K562 (cell line): ENCODE results near the gene ARHGAP26. TPM values are rescaled to one million over a fixed set of nuclear protein-coding genes. Genes with fewer than 3 reads are reported as not detected.

ENCODE experiments used
- CBX8 ChIP-seq: fragments of 200-600 bp; sonication (generic); IDR thresholded peaks from 2 replicates; pipeline ENCODE4 v1.6.1; 2012; ENCODE audit warnings: borderline replicate concordance, mixed run types, low read depth, mild to moderate bottlenecking, moderate library complexity, mixed read lengths, low read length, control low read depth, inconsistent platforms; ENCODE audit not compliant: poor library complexity, severe bottlenecking; ENCODE audit errors: extremely low read depth
- CCNT2 ChIP-seq: IDR thresholded peaks from 2 replicates; pipeline ENCODE4 v1.6.1; 2011; ENCODE audit warnings: borderline replicate concordance, low read depth, mild to moderate bottlenecking, moderate library complexity, mixed read lengths, low read length; ENCODE audit not compliant: insufficient read length; ENCODE audit errors: extremely low read depth
- CEBPB ChIP-seq: fragments of 450-650 bp; IDR thresholded peaks from 2 replicates; pipeline ENCODE4 v1.6.1; 2016; ENCODE audit warnings: missing genetic modification characterization, missing compliant biosample characterization
- CHCHD3 ChIP-seq: fragments of 250-450 bp; sonication (Bioruptor Pico); IDR thresholded peaks from 2 replicates; pipeline ENCODE4 v2.1.2; 2022; ENCODE audit warnings: mild to moderate bottlenecking
- ESRRB ChIP-seq: fragments of 250-450 bp; sonication (Bioruptor Pico); IDR thresholded peaks from 2 replicates; pipeline ENCODE4 v1.5.0; 2020; ENCODE audit warnings: mild to moderate bottlenecking, moderate library complexity, borderline replicate concordance
- JUNB ChIP-seq: fragments of 450-650 bp; formaldehyde crosslinking; conservative IDR thresholded peaks from 2 replicates; pipeline ENCODE4 v1.4.0; 2020; ENCODE audit warnings: mild to moderate bottlenecking
- MECOM ChIP-seq: fragments of 250-450 bp; sonication (Bioruptor Pico); IDR thresholded peaks from 2 replicates; pipeline ENCODE4 v1.8.0; 2022; ENCODE audit warnings: inconsistent platforms
- MEF2D ChIP-seq: conservative IDR thresholded peaks from 2 replicates; pipeline ENCODE4 v1.6.1; 2016; ENCODE audit warnings: low read depth, missing genetic modification characterization, missing compliant biosample characterization
- MTA1 ChIP-seq: fragments of 450-650 bp; IDR thresholded peaks from 2 replicates; pipeline ENCODE4 v1.6.1; 2017; ENCODE audit warnings: borderline replicate concordance
- MYC ChIP-seq, 2 experiments: fragments of 250-450 bp in 1 of 2; sonication (Bioruptor Pico) in 1 of 2; IDR thresholded peaks; 2 replicates each; pipeline versions ENCODE4 v1.5.1 to v1.6.1; 2012 to 2021; ENCODE audit warnings: low read depth in 2 of 2, borderline replicate concordance in 1 of 2, improper control_type of control experiment in 1 of 2, low read length in 1 of 2, mild to moderate bottlenecking in 1 of 2, moderate library complexity in 1 of 2
- NCOA6 ChIP-seq: fragments of 450-650 bp; IDR thresholded peaks from 2 replicates; pipeline ENCODE4 v1.6.1; 2017; ENCODE audit warnings: mild to moderate bottlenecking
- NEUROD1 ChIP-seq: fragments of 150-350 bp; IDR thresholded peaks from 2 replicates; pipeline ENCODE4 v1.6.1; 2014; ENCODE audit warnings: borderline replicate concordance, low read length, low read depth; ENCODE audit not compliant: partially characterized antibody
- PCBP1 ChIP-seq: fragments of 200-400 bp; formaldehyde crosslinking; IDR thresholded peaks from 2 replicates; pipeline ENCODE4 v1.6.1; 2018; ENCODE audit warnings: mild to moderate bottlenecking, low read depth, low read length; ENCODE audit not compliant: poor library complexity, severe bottlenecking
- PCBP2 ChIP-seq: fragments of 200-400 bp; formaldehyde crosslinking; IDR thresholded peaks from 2 replicates; pipeline ENCODE4 v1.6.1; 2018; ENCODE audit warnings: low read length, low read depth, mild to moderate bottlenecking, moderate library complexity; ENCODE audit not compliant: poor library complexity, severe bottlenecking
- POLR2AphosphoS2 ChIP-seq: IDR thresholded peaks from 2 replicates; pipeline ENCODE4 v1.6.1; 2012; ENCODE audit warnings: low read length, improper control_type of control experiment
- RBM17 ChIP-seq: fragments of 200-400 bp; formaldehyde crosslinking; IDR thresholded peaks from 2 replicates; pipeline ENCODE4 v1.6.1; 2017; ENCODE audit warnings: low read depth, mild to moderate bottlenecking, low read length, borderline replicate concordance
- RFX1 ChIP-seq: fragments of 450-650 bp; IDR thresholded peaks from 2 replicates; pipeline ENCODE4 v1.6.1; 2016; ENCODE audit warnings: mild to moderate bottlenecking, moderate library complexity
- SAP30 ChIP-seq: fragments of 200-600 bp; sonication (generic); IDR thresholded peaks from 2 replicates; pipeline ENCODE4 v1.6.1; 2012; ENCODE audit warnings: borderline replicate concordance, low read depth, mild to moderate bottlenecking, moderate library complexity, low read length, control low read depth, inconsistent platforms; ENCODE audit not compliant: insufficient read depth, poor library complexity, severe bottlenecking
- SIN3A ChIP-seq, 2 experiments: fragments of 150-350 bp in 1 of 2; IDR thresholded peaks; 2 replicates each; pipeline ENCODE4 v1.6.1; 2011 to 2016; ENCODE audit warnings: borderline replicate concordance in 2 of 2, low read depth in 2 of 2, low read length in 2 of 2, mild to moderate bottlenecking in 2 of 2, moderate library complexity in 2 of 2; ENCODE audit not compliant: control insufficient read depth in 1 of 2
- SNIP1 ChIP-seq: fragments of 450-650 bp; IDR thresholded peaks from 2 replicates; pipeline ENCODE4 v1.7.1; 2017; ENCODE audit warnings: low read depth, mild to moderate bottlenecking
- TRIM24 ChIP-seq, 2 experiments: fragments of 450-650 bp; IDR thresholded peaks; 2 replicates each; pipeline ENCODE4 v1.6.1; 2016
- ZNF23 ChIP-seq: fragments of 250-450 bp; sonication (Bioruptor Pico); IDR thresholded peaks from 2 replicates; pipeline ENCODE4 v1.4.0; 2020; ENCODE audit warnings: mild to moderate bottlenecking
- ZNF274 ChIP-seq: IDR thresholded peaks from 2 replicates; pipeline ENCODE4 v1.6.1; 2011; ENCODE audit warnings: low read depth, mild to moderate bottlenecking, low read length, moderate library complexity, borderline replicate concordance
- ZNF384 ChIP-seq: IDR thresholded peaks from 2 replicates; pipeline ENCODE4 v1.6.1; 2012; ENCODE audit warnings: low read depth, low read length, improper control_type of control experiment
- ZNF551 ChIP-seq: fragments of 250-450 bp; sonication (Bioruptor Pico); IDR thresholded peaks from 2 replicates; pipeline ENCODE4 v1.5.0; 2021; ENCODE audit warnings: mild to moderate bottlenecking, moderate library complexity
- ZNF76 ChIP-seq: fragments of 250-450 bp; sonication (Bioruptor Pico); IDR thresholded peaks from 2 replicates; pipeline ENCODE4 v1.4.0; 2020; ENCODE audit warnings: mild to moderate bottlenecking, moderate library complexity, borderline replicate concordance
- ZNF780A ChIP-seq: fragments of 250-450 bp; sonication (Bioruptor Pico); IDR thresholded peaks from 2 replicates; pipeline ENCODE4 v1.5.0; 2021; ENCODE audit warnings: mild to moderate bottlenecking
- polyA plus RNA-seq, 8 experiments: library from polyadenylated mRNA; depleted of rRNA in 4 of 8; stranded (reverse) in 5 of 8; unstranded in 3 of 8; fragments of >200 nt; fragmentation: Nextera tagmentation in 2 of 8; fragmentation: Illumina TruSeq in 1 of 8; extraction: Ambion mirVana in 2 of 8; extraction: Trizol in 1 of 8; gene quantifications; 2 replicates each; pipeline versions ENCODE4 v1.2.1 to v1.2.3, GENCODE V29; 2011 to 2014; ENCODE audit warnings: inconsistent platforms in 1 of 8, missing spikeins in 1 of 8
- total RNA-seq, 7 experiments: library from RNA; depleted of rRNA in 6 of 7; stranded (reverse); fragments of >200 nt in 6 of 7; fragmentation: Illumina TruSeq in 2 of 7; extraction: Trizol in 2 of 7; gene quantifications; 2 replicates each; pipeline versions ENCODE4 v1.2.1 to v1.2.3, GENCODE V29; 2011 to 2021; ENCODE audit warnings: low replicate concordance in 1 of 7
- TF ChIP-seq, protein P1 (sequence below): fragments of 450-650 bp; IDR thresholded peaks from 2 replicates; pipeline ENCODE4 v1.6.1; 2016; ENCODE audit warnings: antibody characterized with exemption

The ARHGAP26 gene
- total and polyA plus RNA-seq, 9 of the 15 experiments (the other 6 are each of a cell fraction or from before 2014, with no cell fraction given), result 0.13 to 1.1 (median 0.55) TPM

DNA sequence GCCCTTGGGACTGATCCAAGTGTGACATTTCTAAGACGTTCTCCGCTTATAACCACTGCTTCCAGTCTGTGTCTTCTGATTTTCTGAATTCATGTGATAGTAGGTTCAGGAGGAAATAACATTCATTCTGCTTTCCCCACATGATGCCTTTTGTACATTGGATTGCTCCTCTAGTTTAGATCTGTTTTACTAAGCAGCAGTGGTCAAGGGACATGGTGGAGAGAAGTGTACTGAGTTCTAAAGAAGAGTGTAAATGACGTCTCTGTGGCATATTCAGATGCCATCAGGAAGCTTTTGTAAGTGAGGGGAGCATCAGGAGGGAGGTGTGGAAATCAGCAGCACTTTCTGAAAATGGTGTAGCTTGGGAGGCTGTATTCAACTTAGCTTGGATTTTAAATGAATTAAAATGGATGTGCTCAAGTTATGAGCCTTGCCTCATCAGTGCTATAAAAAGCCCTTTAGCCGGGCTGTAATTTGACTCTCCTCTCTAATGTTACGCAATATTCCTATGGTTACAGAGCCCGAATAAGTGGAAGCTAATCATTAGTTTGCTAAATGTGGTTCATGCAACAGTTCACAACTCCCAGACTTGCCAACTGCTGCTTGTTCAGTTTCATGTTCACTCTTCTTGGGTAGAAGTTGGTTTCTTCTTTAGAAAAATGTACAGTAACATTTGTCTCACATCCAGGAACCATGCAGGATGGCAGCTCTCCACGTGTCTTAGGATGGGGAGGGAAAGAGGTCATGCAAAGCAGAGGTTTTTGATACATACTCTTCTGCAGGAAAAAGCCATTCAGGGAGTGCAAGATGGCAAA is 281.3 kb downstream of the ARHGAP26 start (continued):
- TF ChIP-seq MEF2D (tag) (peak; percentile 66; the same call in 1 of the 2 replicates), ZNF551 (CRISPR knock-in tag) (no peak), ZNF780A (CRISPR knock-in tag) (no peak), ZNF76 (CRISPR knock-in tag) (no peak), SNIP1 (no peak), JUNB (CRISPR knock-in tag) (no peak), ESRRB (CRISPR knock-in tag) (no peak), PCBP2 (no peak), ZNF23 (CRISPR knock-in tag) (no peak), RFX1 (peak; percentile 73), CEBPB (tag) (peak; percentile 100), ZNF274 (no peak), SAP30 (no peak), RBM17 (no peak), MYC (IDR thresholded peaks at IDR 0.05; ENCODE audit: low read depth, low read length) (no peak), MYC (CRISPR knock-in tag; IDR thresholded peaks at IDR 0.05; ENCODE audit: borderline replicate concordance, low read depth) (no peak), MTA1 (no peak), CHCHD3 (CRISPR knock-in tag) (no peak), SIN3A (IDR thresholded peaks at IDR 0.05; ENCODE audit: borderline replicate concordance in 2 of 2, control insufficient read depth in 1 of 2, low read depth in 2 of 2, low read length in 2 of 2) (no peak), PCBP1 (no peak), POLR2AphosphoS2 (no peak), ZNF384 (no peak), CCNT2 (no peak), CBX8 (no peak), MECOM (CRISPR knock-in tag) (no peak), NCOA6 (no peak), NEUROD1 (no peak), TRIM24 (IDR thresholded peaks at IDR 0.05) (0 out of 4 replicates have a peak, but pooled peaks of 1 of the 2 experiments have one; percentile 17)
- TF ChIP-seq, protein P1, sequence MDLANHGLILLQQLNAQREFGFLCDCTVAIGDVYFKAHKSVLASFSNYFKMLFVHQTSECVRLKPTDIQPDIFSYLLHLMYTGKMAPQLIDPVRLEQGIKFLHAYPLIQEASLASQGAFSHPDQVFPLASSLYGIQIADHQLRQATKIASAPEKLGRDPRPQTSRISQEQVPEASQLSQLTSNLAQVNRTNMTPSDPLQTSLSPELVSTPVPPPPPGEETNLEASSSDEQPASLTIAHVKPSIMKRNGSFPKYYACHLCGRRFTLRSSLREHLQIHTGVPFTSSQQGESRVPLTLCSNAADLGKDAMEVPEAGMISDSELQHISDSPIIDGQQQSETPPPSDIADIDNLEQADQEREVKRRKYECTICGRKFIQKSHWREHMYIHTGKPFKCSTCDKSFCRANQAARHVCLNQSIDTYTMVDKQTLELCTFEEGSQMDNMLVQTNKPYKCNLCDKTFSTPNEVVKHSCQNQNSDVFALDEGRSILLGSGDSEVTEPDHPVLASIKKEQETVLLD, result no peak
